Esophagus muscularis mucosa (tissue), 4 donors: ENCODE data around the gene FAM78B. TPM values are rescaled to one million over a fixed set of nuclear protein-coding genes. Genes with fewer than 3 reads are reported as not detected.

Source experiments
- DNase-seq: peaks from one replicate; pipeline ENCODE4 v3.0.0-alpha.2; 2017; ENCODE audit errors: extremely low spot score
- H3K27ac ChIP-seq, 4 donors: fragments of 200-600 bp; sonication (generic); replicated peaks in 1 of 4; 1 replicate in 3 of 4; 2 replicates in 1 of 4; pipeline ENCODE4 v1.5.1; 2016 to 2019; ENCODE audit warnings: mild to moderate bottlenecking in 1 of 4
- H3K27me3 ChIP-seq, 4 donors: fragments of 200-600 bp; sonication (generic); one replicate each; pipeline versions ENCODE4 v1.5.1 to v1.6.0; 2016 to 2019
- H3K36me3 ChIP-seq, 4 donors: fragments of 200-600 bp; sonication (generic); one replicate each; pipeline ENCODE4 v1.5.1; 2016 to 2019
- H3K4me1 ChIP-seq, 4 donors: fragments of 200-600 bp; sonication (generic); one replicate each; pipeline ENCODE4 v1.5.1; 2016 to 2019
- H3K4me3 ChIP-seq, 4 donors: fragments of 200-600 bp; sonication (generic); 1 replicate in 2 of 4; 2 replicates in 2 of 4; pipeline ENCODE4 v1.5.1; 2016 to 2019; ENCODE audit warnings: mild to moderate bottlenecking in 4 of 4, moderate library complexity in 1 of 4
- H3K9me3 ChIP-seq, 4 donors: fragments of 200-600 bp; sonication (generic); 1 replicate in 3 of 4; 2 replicates in 1 of 4; pipeline ENCODE4 v1.5.1; 2016 to 2019
- EP300 ChIP-seq: sonication (generic); formaldehyde crosslinking; IDR thresholded peaks from one replicate; pipeline ENCODE4 v1.6.1; 2017; ENCODE audit warnings: antibody characterized with exemption
- POLR2A ChIP-seq: fragments of 450-650 bp; IDR thresholded peaks from one replicate; pipeline ENCODE4 v1.6.1; 2017; ENCODE audit warnings: antibody characterized with exemption, moderate library complexity, mild to moderate bottlenecking, low read depth
- POLR2AphosphoS5 ChIP-seq, 2 donors: sonication (generic); formaldehyde crosslinking; IDR thresholded peaks; one replicate each; pipeline ENCODE4 v1.6.1; 2017; ENCODE audit warnings: antibody characterized with exemption in 2 of 2
- WGBS: methylation state at CpG from one replicate; pipeline ENCODE4 v1.1.5; 2018; 5-methylcytosine and 5-hydroxymethylcytosine counted together
- intact Hi-C: fragments of 100-400 bp; cut with DNase I; formaldehyde crosslinking; loops from one replicate; pipeline ENCODE4 v1.15.1; 2023
- total RNA-seq, 4 donors: library from RNA; depleted of rRNA; stranded (reverse); fragments of >200 nt; gene quantifications; one replicate each; pipeline versions ENCODE4 v1.1.0 to v1.2.1, GENCODE V29; 2016
- TF ChIP-seq, protein P1 (sequence below), 3 experiments: fragments of 200-600 bp in 2 of 3; fragments of 450-650 bp in 1 of 3; sonication (generic) in 2 of 3; IDR thresholded peaks; one replicate each; pipeline ENCODE4 v1.5.1; 2017 to 2019; ENCODE audit warnings: antibody characterized with exemption in 3 of 3, mild to moderate bottlenecking in 2 of 3, moderate library complexity in 1 of 3

FAM78B gene
- total RNA-seq, 4 donors from 2014 or later = 0.50 to 2.0 (median 1.3) TPM

DNA sequence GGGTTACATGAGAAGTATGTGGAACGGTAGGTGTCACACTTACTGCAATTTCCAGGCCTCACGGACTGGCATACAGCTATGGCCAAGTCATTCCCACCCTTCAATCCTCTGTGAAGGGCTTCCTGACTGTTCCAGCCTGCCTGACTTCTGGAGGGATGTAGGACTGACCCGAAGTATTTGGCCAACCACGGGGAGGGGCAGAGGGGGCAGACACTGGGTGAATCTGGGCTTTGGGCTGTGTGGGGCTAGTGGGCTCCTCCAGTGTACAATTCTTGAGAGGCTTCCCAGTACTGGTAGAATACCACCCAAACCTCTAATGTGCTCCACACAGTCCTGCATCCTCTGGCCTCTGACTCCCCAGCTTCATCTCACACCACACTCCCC lies 78.2 kb downstream of the FAM78B start:
- intact Hi-C loops = no loop called here
- Histone ChIP-seq H3K4me1 (peaks cover 0 to 9% (median 3%) of the 10 kb centered on the region in 4 donors), H3K27me3 (no peaks in the 10 kb centered on the region), H3K27ac (no peak overlapping the region), H3K36me3 (no peaks in the 10 kb centered on the region), H3K4me3 (no peak overlapping the region), H3K9me3 (no peaks in the 10 kb centered on the region)
- WGBS = 75% methylated on average over 4 of the region's 4 CpGs
- TF ChIP-seq EP300 (no peak), POLR2A (no peak)
- no peak for DNase-seq

DNA sequence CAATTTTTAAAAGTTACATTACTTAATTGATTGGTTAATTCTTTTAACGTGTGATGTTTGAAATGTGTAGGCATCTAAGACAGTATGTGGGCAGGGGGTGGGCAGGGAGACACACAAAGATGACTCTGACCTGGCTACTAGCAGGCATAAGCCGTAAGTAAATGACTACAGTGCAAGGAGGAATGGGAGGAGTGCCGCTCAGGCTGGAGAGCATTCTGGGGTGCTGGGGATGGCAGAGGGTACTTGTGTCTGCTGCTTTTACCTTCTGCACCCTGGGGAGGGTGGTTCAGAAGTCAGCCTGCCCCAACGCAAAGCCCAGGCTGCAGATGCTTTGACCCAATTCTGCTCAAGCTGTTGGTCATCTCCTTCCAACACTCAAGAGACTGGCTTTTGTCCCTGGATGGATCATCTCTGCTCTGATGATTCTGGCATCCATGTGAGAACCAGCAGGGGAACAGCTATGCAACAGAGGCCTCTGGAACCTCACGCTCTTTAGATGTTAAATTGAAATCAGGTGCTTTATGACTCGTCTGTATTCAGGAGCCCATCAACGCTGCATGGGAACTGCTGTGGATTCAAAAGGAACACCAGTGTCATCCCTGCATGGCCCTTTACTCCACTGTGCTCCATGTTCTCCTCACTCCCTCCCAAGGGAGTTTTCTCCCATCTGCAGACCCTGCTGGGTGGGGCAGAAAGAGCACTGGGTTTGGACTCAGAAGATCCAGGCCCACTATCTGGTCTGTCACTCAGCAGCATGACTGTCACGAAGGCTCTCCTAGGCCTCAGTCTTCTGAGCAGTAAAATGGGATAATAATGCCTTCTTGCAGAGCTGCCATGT lies 78.8 kb downstream of the FAM78B start:
- DNase-seq = peak; percentile 74
- intact Hi-C loops = no loop called here
- Histone ChIP-seq H3K36me3 (no peaks in the 10 kb centered on the region), H3K9me3 (no peaks in the 10 kb centered on the region), H3K27ac (no peak overlapping the region), H3K4me3 (no peak overlapping the region), H3K27me3 (no peaks in the 10 kb centered on the region), H3K4me1 (peaks cover 0 to 9% (median 3%) of the 10 kb centered on the region in 4 donors)
- WGBS = 86% methylated on average over 8 of the region's 8 CpGs
- no peak for TF ChIP-seq POLR2A
- no peak for TF ChIP-seq EP300
- TF ChIP-seq, protein P1, sequence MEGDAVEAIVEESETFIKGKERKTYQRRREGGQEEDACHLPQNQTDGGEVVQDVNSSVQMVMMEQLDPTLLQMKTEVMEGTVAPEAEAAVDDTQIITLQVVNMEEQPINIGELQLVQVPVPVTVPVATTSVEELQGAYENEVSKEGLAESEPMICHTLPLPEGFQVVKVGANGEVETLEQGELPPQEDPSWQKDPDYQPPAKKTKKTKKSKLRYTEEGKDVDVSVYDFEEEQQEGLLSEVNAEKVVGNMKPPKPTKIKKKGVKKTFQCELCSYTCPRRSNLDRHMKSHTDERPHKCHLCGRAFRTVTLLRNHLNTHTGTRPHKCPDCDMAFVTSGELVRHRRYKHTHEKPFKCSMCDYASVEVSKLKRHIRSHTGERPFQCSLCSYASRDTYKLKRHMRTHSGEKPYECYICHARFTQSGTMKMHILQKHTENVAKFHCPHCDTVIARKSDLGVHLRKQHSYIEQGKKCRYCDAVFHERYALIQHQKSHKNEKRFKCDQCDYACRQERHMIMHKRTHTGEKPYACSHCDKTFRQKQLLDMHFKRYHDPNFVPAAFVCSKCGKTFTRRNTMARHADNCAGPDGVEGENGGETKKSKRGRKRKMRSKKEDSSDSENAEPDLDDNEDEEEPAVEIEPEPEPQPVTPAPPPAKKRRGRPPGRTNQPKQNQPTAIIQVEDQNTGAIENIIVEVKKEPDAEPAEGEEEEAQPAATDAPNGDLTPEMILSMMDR (IDR thresholded peaks at IDR 0.05) = no peak
- TF ChIP-seq POLR2AphosphoS5 (IDR thresholded peaks at IDR 0.05) = no peak

DNA sequence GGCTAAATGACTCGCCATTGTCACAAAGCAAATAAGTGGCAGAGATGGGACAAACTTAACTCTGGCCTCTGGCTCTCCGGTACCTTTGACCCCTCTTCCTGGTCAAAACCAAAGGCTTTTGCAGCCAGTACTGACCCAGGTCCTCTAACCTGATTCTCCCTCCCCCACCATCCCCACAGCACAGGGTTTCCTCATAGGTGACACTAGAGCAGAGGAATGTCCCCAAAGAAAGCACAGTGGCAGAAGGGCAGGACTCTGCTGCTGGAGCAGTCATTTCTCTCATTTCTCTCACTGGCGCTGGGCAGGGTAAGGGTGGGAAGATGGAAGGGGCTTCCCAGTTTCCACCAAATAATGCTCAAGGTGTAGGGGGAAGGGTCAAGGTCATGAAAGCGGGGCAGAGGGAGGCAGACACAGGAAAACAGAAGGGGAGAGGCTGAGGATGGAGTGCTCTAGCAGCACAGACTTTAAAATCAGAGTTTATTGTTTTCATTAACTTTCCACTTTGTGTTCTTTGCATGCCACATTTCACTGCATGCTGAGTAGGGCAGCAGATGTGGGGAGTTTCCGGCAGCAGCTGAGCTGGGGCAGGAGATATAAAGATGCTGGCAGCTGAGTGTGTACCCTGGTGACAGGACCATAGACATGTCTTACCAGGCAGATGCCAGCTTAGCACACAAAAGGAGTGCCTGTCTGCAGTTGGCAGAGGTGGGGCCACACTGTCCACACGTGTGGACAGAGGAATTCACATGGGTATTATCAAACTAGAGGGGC lies 80.5 kb downstream of the FAM78B start:
- Histone ChIP-seq H3K36me3 (no peaks in the 10 kb centered on the region), H3K27me3 (no peaks in the 10 kb centered on the region), H3K4me3 (no peak overlapping the region), H3K27ac (no peak overlapping the region), H3K4me1 (peaks cover 0 to 15% (median 6%) of the 10 kb centered on the region in 4 donors), H3K9me3 (no peaks in the 10 kb centered on the region)
- intact Hi-C loops = no loop called here
- WGBS = 73% methylated on average over 5 of the region's 6 CpGs
- peak; percentile 75 for DNase-seq
- TF ChIP-seq POLR2AphosphoS5 (IDR thresholded peaks at IDR 0.05) (no peak), EP300 (no peak), POLR2A (no peak)
- TF ChIP-seq, protein P1 (IDR thresholded peaks at IDR 0.05) = no peak

DNA sequence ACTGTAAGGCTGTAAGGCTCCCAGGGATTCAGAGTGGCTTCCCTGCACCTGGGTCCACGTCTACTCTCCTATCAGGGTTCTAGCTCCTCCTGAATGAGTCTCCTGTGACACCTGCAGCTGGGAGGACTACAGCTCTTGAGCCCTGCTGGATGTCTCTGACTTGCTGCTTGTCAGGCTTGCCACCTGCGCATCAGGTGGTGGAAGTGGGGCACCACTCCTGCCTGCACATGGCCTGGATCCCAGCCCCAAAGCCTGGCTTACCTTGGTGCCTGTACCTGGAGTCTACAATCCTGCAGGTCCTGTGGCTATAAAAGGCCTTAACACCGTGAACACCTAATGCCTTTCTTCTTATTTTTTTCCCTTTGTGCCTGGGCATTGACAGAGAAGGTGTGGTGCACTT lies 82.2 kb downstream of the FAM78B start:
- intact Hi-C loops = no loop called here
- WGBS = 100% methylated on average over 3 of the region's 3 CpGs
- no peaks in the 10 kb centered on the region for H3K36me3 ChIP-seq

More for the DNA sequence above, 82.2 kb downstream of the FAM78B start:
- peak; percentile 88 for DNase-seq
- TF ChIP-seq POLR2AphosphoS5 (IDR thresholded peaks at IDR 0.05) (no peak), EP300 (no peak), POLR2A (no peak)
- TF ChIP-seq, protein P1 (IDR thresholded peaks at IDR 0.05) = no peak
- Histone ChIP-seq H3K27ac (no peak overlapping the region), H3K4me3 (no peak overlapping the region), H3K27me3 (no peaks in the 10 kb centered on the region), H3K4me1 (peaks cover 3 to 13% (median 8%) of the 10 kb centered on the region in 4 donors), H3K9me3 (no peaks in the 10 kb centered on the region)
